Karpas-422 (cell line): ENCODE measurements around the gene SDK1. TPM values are rescaled to one million over a fixed set of nuclear protein-coding genes. Genes with fewer than 3 reads are reported as not detected.

ENCODE experiments used
- DNase-seq: peaks from one replicate; pipeline ENCODE4 v3.0.0-alpha.2; 2015
- H2AFZ ChIP-seq: fragments of 200-600 bp; sonication (generic); 2 replicates; pipeline ENCODE4 v1.6.1; 2014; ENCODE audit warnings: antibody characterized with exemption, low read length, mixed read lengths
- H3K27ac ChIP-seq: fragments of 200-600 bp; sonication (generic); 2 replicates; pipeline ENCODE4 v1.5.1; 2014; ENCODE audit warnings: mild to moderate bottlenecking, low read length, moderate library complexity
- H3K27me3 ChIP-seq: fragments of 200-600 bp; sonication (generic); 2 replicates; pipeline ENCODE4 v1.6.1; 2014; ENCODE audit warnings: low read length, mixed read lengths
- H3K36me3 ChIP-seq: fragments of 200-600 bp; sonication (generic); 2 replicates; pipeline ENCODE4 v1.6.1; 2014; ENCODE audit warnings: low read length, mixed read lengths; ENCODE audit not compliant: insufficient read depth
- H3K4me1 ChIP-seq: fragments of 200-600 bp; sonication (generic); 2 replicates; pipeline ENCODE4 v1.6.1; 2014; ENCODE audit warnings: mild to moderate bottlenecking, low read length, mixed read lengths
- H3K4me2 ChIP-seq: fragments of 200-600 bp; sonication (generic); 2 replicates; pipeline ENCODE4 v1.6.1; 2014; ENCODE audit warnings: low read length, low read depth, mild to moderate bottlenecking; ENCODE audit not compliant: poor library complexity, severe bottlenecking
- H3K4me3 ChIP-seq: fragments of 200-600 bp; sonication (generic); 2 replicates; pipeline ENCODE4 v1.5.1; 2014; ENCODE audit warnings: mild to moderate bottlenecking, antibody characterized with exemption, low read length, mixed read lengths
- H3K79me2 ChIP-seq: fragments of 200-600 bp; sonication (generic); 2 replicates; pipeline ENCODE4 v1.6.1; 2014; ENCODE audit warnings: mild to moderate bottlenecking, low read length, mixed read lengths
- H3K9ac ChIP-seq: fragments of 200-600 bp; sonication (generic); 2 replicates; pipeline ENCODE4 v1.6.0; 2014; ENCODE audit warnings: low read length
- H3K9me2 ChIP-seq: fragments of 200-600 bp; sonication (generic), shearing (Covaris generic); replicated peaks from 2 replicates; pipeline ENCODE4 v1.6.0; 2014; ENCODE audit warnings: mild to moderate bottlenecking, low read length, moderate library complexity; ENCODE audit not compliant: insufficient read depth
- H3K9me3 ChIP-seq: fragments of 300-700, 200-600 bp; sonication (generic); 2 replicates; pipeline ENCODE4 v1.6.1; 2014; ENCODE audit warnings: low read length, mixed read lengths
- H4K20me1 ChIP-seq: fragments of 200-600 bp; sonication (generic); 2 replicates; pipeline ENCODE4 v1.6.1; 2014; ENCODE audit warnings: mild to moderate bottlenecking, antibody characterized with exemption, low read length, low read depth; ENCODE audit not compliant: insufficient read depth
- total RNA-seq: library from RNA; depleted of rRNA; stranded (reverse); fragments of >200 nt; shearing (Covaris generic); gene quantifications from 2 replicates; pipeline ENCODE4 v1.2.3, GENCODE V29; 2014; ENCODE audit warnings: low replicate concordance

The SDK1 gene
- total RNA-seq, 1 experiment from 2014 or later = not detected

DNA sequence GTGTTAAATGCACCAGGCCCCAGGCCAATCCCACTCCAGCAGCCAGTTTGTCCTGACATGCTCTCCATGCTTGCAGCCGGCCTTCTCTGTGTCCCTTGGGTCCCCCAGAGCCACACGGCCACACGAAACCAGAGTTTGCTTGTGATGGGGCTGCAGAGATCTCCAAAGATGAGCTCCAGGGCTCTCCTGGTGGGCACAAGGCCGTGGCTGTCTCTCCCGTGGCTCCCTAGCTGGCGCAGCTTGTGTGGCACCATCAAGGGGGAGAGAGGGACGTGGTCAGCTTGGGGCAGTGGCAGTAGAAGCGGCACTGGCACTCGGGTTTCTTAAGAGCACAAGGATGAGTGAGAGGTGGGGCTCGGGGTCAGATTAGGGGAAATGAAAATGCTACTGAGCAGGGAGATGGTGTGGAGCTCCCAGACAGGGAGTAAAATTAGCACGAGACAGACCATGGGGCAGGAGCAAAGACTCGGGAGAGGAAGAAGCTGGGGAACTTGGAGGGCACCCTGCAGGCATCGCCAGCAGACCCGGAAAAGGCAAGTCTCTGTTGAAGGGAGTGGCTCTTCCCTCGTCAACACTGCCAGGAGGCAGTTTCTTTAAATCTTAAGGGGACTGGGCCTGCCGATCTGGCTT, 808.5 kb downstream of the SDK1 start:
- Histone ChIP-seq H4K20me1 (no peaks in the 10 kb centered on the region), H3K4me3 (no peak overlapping the region), H2AFZ (no peak overlapping the region), H3K9me2 (no peaks in the 10 kb centered on the region), H3K79me2 (no peaks in the 10 kb centered on the region), H3K27ac (no peak overlapping the region), H3K9ac (no peak overlapping the region), H3K36me3 (no peaks in the 10 kb centered on the region), H3K9me3 (no peaks in the 10 kb centered on the region), H3K27me3 (no peaks in the 10 kb centered on the region), H3K4me1 (no peaks in the 10 kb centered on the region), H3K4me2 (no peak overlapping the region)
- no peak for DNase-seq

DNA sequence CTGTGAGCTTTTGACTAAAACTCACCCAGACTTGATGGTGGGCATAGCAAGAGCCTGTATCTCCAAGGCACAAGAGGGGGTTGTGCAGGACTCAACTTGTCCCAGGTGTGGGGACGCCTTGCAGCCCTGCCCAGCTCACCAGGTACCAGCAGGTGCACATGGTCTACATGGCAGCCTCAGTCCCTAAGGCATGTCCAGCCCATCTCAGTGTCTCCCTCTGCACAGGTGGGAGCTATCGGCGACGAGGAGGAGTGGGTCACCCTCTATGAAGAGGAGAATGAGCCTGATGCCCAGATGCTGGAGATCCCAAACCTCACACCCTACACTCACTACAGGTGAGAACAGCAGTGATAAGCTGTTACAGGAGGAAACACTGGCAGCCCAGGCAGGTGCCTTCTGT, 809.4 kb downstream of the SDK1 start:
- Histone ChIP-seq H3K27ac (no peak overlapping the region), H3K4me3 (no peak overlapping the region), H3K79me2 (no peaks in the 10 kb centered on the region), H3K9me2 (no peaks in the 10 kb centered on the region), H3K4me1 (no peaks in the 10 kb centered on the region), H2AFZ (no peak overlapping the region), H3K9ac (no peak overlapping the region), H3K4me2 (no peak overlapping the region), H3K27me3 (no peaks in the 10 kb centered on the region), H4K20me1 (no peaks in the 10 kb centered on the region), H3K36me3 (no peaks in the 10 kb centered on the region), H3K9me3 (no peaks in the 10 kb centered on the region)
- DNase-seq = no peak

DNA sequence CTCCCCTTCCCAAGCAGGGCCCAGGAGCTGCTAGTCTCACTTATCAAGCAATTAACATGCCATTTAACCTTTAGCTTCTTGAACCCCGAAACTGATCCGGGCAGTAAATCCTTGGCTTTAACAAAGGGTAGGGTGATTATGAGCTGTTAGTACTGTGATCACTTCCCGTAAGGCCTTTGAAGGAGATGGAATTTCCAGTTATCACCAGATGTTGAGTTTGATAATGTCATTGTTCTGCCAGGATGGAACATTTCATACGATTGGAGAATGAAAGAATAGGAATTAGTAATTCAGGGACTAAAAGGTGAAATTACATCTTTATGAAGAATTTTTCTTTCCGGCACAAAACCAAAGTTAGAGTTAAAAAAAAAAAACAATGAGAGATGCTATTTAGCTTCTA, 810.1 kb downstream of the SDK1 start:
- no peak overlapping the region for H3K9ac ChIP-seq
- no peaks in the 10 kb centered on the region for H3K9me3 ChIP-seq
- no peaks in the 10 kb centered on the region for H4K20me1 ChIP-seq
- no peaks in the 10 kb centered on the region for H3K9me2 ChIP-seq
- H3K4me1 ChIP-seq = no peaks in the 10 kb centered on the region
- no peaks in the 10 kb centered on the region for H3K27me3 ChIP-seq
- no peaks in the 10 kb centered on the region for H3K36me3 ChIP-seq
- no peak for DNase-seq
- H3K27ac ChIP-seq = no peak overlapping the region
- no peak overlapping the region for H2AFZ ChIP-seq
- H3K79me2 ChIP-seq = no peaks in the 10 kb centered on the region
- H3K4me3 ChIP-seq = no peak overlapping the region
- H3K4me2 ChIP-seq = no peak overlapping the region

DNA sequence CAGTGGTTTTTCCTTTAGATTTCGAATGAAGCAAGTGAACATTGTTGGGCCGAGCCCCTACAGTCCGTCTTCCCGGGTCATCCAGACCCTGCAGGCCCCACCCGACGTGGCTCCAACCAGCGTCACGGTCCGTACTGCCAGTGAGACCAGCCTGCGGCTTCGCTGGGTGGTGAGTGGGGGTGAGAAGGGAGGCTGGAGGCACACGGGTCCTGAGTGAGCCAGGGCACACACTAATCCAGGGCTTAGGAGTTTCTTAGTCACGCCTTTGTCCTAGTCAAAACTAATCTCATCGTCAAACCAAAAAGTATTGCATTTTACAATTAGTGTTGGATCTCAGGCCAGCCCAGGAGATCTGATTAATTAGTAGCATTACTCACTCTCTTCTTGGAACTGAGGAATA, 812.2 kb downstream of the SDK1 start:
- H3K4me2 ChIP-seq = no peak overlapping the region
- no peak overlapping the region for H3K27ac ChIP-seq
- DNase-seq = no peak
- H3K79me2 ChIP-seq = no peaks in the 10 kb centered on the region
- no peaks in the 10 kb centered on the region for H3K9me2 ChIP-seq
- H3K36me3 ChIP-seq = no peaks in the 10 kb centered on the region
- H3K9me3 ChIP-seq = no peaks in the 10 kb centered on the region
- H2AFZ ChIP-seq = no peak overlapping the region
- no peaks in the 10 kb centered on the region for H4K20me1 ChIP-seq
- no peaks in the 10 kb centered on the region for H3K4me1 ChIP-seq
- H3K27me3 ChIP-seq = no peaks in the 10 kb centered on the region
- no peak overlapping the region for H3K4me3 ChIP-seq
- H3K9ac ChIP-seq = no peak overlapping the region

DNA sequence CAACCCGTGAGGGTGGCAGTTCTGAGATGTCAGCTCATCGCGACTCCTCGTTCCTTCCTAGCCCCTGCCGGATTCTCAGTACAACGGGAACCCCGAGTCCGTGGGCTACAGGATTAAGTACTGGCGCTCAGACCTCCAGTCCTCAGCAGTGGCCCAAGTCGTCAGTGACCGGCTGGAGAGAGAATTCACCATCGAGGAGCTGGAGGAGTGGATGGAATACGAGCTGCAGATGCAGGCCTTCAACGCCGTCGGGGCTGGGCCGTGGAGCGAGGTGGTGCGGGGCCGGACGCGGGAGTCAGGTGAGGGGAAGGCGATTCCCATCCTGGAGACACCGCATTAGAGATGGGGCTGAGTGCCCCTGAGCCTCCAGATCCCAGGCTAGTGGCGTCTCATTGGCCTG, 812.9 kb downstream of the SDK1 start:
- Histone ChIP-seq H3K79me2 (no peaks in the 10 kb centered on the region), H3K9me3 (no peaks in the 10 kb centered on the region; the same call in 1 of the 2 replicates), H4K20me1 (no peaks in the 10 kb centered on the region), H3K27me3 (no peaks in the 10 kb centered on the region), H3K4me1 (no peaks in the 10 kb centered on the region), H3K36me3 (no peaks in the 10 kb centered on the region), H2AFZ (no peak overlapping the region), H3K27ac (no peak overlapping the region), H3K4me3 (no peak overlapping the region), H3K4me2 (no peak overlapping the region), H3K9me2 (no peaks in the 10 kb centered on the region), H3K9ac (no peak overlapping the region)
- DNase-seq = no peak

DNA sequence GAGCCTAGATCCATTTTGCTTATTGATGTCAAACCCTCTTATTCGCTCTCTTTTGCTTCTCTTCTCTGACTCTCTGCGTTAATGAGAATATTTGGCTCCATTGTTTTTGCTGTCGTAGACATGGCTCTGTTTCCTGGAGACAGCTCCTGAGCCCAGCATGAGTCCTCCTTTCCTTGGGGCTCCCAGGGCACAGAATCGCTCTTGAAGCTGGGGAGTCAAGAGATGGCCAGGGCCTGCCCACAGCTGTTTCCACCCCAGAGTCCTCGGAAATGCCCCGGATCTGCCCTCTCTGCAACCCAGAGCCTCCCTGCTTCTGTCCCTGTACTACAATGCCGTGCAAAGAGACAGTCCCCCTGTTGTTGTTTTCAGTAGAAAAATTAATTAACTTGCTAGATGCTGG, 814.4 kb downstream of the SDK1 start:
- no peak overlapping the region for H3K4me3 ChIP-seq
- H3K9me2 ChIP-seq = no peaks in the 10 kb centered on the region
- DNase-seq = no peak
- no peak overlapping the region for H3K27ac ChIP-seq
- no peak overlapping the region for H2AFZ ChIP-seq
- H3K4me2 ChIP-seq = no peak overlapping the region
- no peaks in the 10 kb centered on the region for H3K79me2 ChIP-seq
- H3K36me3 ChIP-seq = no peaks in the 10 kb centered on the region
- H3K9ac ChIP-seq = no peak overlapping the region
- no peaks in the 10 kb centered on the region for H4K20me1 ChIP-seq
- H3K9me3 ChIP-seq = peaks cover 3% of the 10 kb centered on the region; the same call in 1 of the 2 replicates
- no peaks in the 10 kb centered on the region for H3K4me1 ChIP-seq
- H3K27me3 ChIP-seq = no peaks in the 10 kb centered on the region

DNA sequence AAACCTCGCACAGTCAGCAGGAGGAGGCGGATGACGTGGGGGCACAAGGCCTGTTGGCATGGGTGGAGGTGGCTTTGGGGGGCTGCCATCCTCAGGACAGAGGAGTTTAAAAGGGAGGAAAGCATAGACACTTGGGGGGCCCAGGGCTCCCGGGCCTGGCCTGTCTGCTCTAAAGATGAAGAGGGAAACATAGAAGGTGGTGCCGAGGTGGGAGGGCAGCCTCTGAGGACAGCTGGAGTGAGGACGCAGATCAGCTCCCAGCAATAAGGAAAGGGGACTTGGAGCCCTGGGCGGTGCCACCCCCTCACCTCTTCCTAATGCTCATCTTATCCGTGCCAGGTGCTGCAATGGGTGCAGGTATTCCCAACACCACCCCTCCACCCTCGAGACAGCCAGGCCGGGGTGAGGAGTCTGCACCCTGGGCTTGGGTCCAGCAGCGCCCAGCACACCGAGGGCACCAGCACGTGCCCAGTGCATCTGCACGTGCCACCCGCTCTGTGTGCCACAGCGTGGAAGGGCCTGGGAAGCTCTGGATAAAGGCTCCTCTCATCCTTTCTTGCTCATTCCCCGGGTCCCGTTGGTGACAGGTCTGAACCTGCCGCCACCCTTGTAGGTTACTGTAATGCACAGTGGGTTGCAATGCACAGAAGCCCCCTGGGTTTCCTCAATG, 815.0 kb downstream of the SDK1 start:
- Histone ChIP-seq H3K4me3 (no peak overlapping the region), H3K79me2 (no peaks in the 10 kb centered on the region), H4K20me1 (no peaks in the 10 kb centered on the region), H3K9me2 (no peaks in the 10 kb centered on the region), H3K4me2 (no peak overlapping the region), H3K9ac (no peak overlapping the region), H2AFZ (no peak overlapping the region), H3K27ac (no peak overlapping the region), H3K4me1 (no peaks in the 10 kb centered on the region), H3K9me3 (peaks cover 3% of the 10 kb centered on the region; the same call in 1 of the 2 replicates), H3K27me3 (no peaks in the 10 kb centered on the region), H3K36me3 (no peaks in the 10 kb centered on the region)
- no peak for DNase-seq

DNA sequence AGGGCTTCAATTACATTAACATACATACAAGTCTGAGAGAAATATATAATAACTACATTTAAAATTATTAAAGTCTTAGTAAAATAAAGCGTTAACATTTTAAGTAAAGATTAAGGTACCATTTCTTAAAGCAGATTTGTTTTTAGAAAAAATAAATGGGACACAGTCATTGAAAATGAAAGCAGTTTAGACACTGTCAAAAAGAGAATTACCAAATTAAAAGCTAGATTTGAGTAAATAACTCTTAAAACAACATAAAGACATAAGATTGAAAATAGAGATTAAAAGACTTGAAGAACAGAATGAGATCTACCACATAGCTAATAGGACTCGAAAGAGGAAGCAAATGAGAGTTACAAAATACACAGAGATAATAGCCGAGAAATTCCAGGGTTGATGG, 818.8 kb downstream of the SDK1 start:
- no peaks in the 10 kb centered on the region for H4K20me1 ChIP-seq
- no peaks in the 10 kb centered on the region for H3K27me3 ChIP-seq
- no peak overlapping the region for H2AFZ ChIP-seq
- H3K4me2 ChIP-seq = no peak overlapping the region
- no peak overlapping the region for H3K27ac ChIP-seq
- no peaks in the 10 kb centered on the region for H3K9me2 ChIP-seq
- H3K9me3 ChIP-seq = peaks cover 3% of the 10 kb centered on the region; the same call in 1 of the 2 replicates
- no peaks in the 10 kb centered on the region for H3K4me1 ChIP-seq
- H3K79me2 ChIP-seq = no peaks in the 10 kb centered on the region
- H3K4me3 ChIP-seq = no peak overlapping the region
- no peak for DNase-seq
- H3K9ac ChIP-seq = no peak overlapping the region
- H3K36me3 ChIP-seq = no peaks in the 10 kb centered on the region
